GM18508 (cell line): Measurements from ENCODE around the gene TIMP2.
"Not testable (repeated sequence)": the region's sequence is repeated elsewhere in the genome, so short reads cannot be mapped to it uniquely, and the experiment has no call there.

ENCODE experiments used
- ATAC-seq: cut with Tn5 transposase; IDR thresholded peaks from one replicate; pipeline ENCODE4 v1.9.1; 2021; ENCODE audit warnings: moderate number of reproducible peaks; ENCODE audit not compliant: insufficient read depth, unreplicated experiment

The TIMP2 gene

GRCh38 chr17:78925234-78925633 lies at the start of gene TIMP2:
TSS of gene TIMP2 (minus strand) at chr17:78925387. CDS start at chr17:78925088, 299 bp downstream.
- ATAC-seq: no peak

GRCh38 chr17:78973792-78974520 lies 48.8 kb upstream of the TIMP2 start:
- ATAC-seq: no peak

- ATAC-seq: no peak
Measured at GRCh38 chr17:78973196-78973595, 48.0 kb upstream of the TIMP2 start.

GRCh38 chr17:78972507-78973105 lies 47.4 kb upstream of the TIMP2 start:
- ATAC-seq: no peak

- ATAC-seq: no peak
Measured at GRCh38 chr17:78971756-78972506, 46.7 kb upstream of the TIMP2 start.

- no peak for ATAC-seq
Measured at GRCh38 chr17:78970834-78971755, 45.9 kb upstream of the TIMP2 start.

- ATAC-seq: no peak
Measured at GRCh38 chr17:78969865-78970264, 44.7 kb upstream of the TIMP2 start.

- ATAC-seq: no peak
Measured at GRCh38 chr17:78967782-78968362, 42.7 kb upstream of the TIMP2 start.

- no peak for ATAC-seq
Measured at GRCh38 chr17:78966910-78967600, 41.9 kb upstream of the TIMP2 start.

- ATAC-seq: no peak
Measured at GRCh38 chr17:78966123-78966813, 41.1 kb upstream of the TIMP2 start.

- ATAC-seq: no peak
Measured at GRCh38 chr17:78965491-78965924, 40.3 kb upstream of the TIMP2 start.

- no peak for ATAC-seq
Measured at GRCh38 chr17:78963378-78963777, 38.2 kb upstream of the TIMP2 start.

- ATAC-seq: not testable (repeated sequence)
Measured at GRCh38 chr17:78962984-78963348, 37.8 kb upstream of the TIMP2 start.

- ATAC-seq: no peak
Measured at GRCh38 chr17:78962345-78962983, 37.3 kb upstream of the TIMP2 start.

- ATAC-seq: no peak
Measured at GRCh38 chr17:78961571-78961970, 36.4 kb upstream of the TIMP2 start.

- ATAC-seq: no peak
Measured at GRCh38 chr17:78960928-78961327, 35.7 kb upstream of the TIMP2 start.

- ATAC-seq: no peak
Measured at GRCh38 chr17:78959803-78960202, 34.6 kb upstream of the TIMP2 start.

- ATAC-seq: no peak
Measured at GRCh38 chr17:78958641-78959127, 33.5 kb upstream of the TIMP2 start.
